GM18873 (cell line): ENCODE data around the gene MADD.

ENCODE experiments used
- ATAC-seq: cut with Tn5 transposase; IDR thresholded peaks from one replicate; pipeline ENCODE4 v1.9.1; 2021; ENCODE audit warnings: mild to moderate bottlenecking, moderate library complexity, moderate number of reproducible peaks; ENCODE audit not compliant: unreplicated experiment, low FRiP score

Gene MADD

GRCh38 chr11:47355283-47356128, 85.6 kb downstream of the MADD start:
- no peak for ATAC-seq

GRCh38 chr11:47356129-47356997, 86.4 kb downstream of the MADD start:
- ATAC-seq, result no peak

GRCh38 chr11:47356998-47357329, 87.0 kb downstream of the MADD start:
- no peak for ATAC-seq

GRCh38 chr11:47357985-47358730, 88.2 kb downstream of the MADD start:
- no peak for ATAC-seq

- no peak for ATAC-seq
Measured at GRCh38 chr11:47358731-47359051, 88.8 kb downstream of the MADD start.

- no peak for ATAC-seq
Measured at GRCh38 chr11:47359162-47359561, 89.2 kb downstream of the MADD start.

DNA sequence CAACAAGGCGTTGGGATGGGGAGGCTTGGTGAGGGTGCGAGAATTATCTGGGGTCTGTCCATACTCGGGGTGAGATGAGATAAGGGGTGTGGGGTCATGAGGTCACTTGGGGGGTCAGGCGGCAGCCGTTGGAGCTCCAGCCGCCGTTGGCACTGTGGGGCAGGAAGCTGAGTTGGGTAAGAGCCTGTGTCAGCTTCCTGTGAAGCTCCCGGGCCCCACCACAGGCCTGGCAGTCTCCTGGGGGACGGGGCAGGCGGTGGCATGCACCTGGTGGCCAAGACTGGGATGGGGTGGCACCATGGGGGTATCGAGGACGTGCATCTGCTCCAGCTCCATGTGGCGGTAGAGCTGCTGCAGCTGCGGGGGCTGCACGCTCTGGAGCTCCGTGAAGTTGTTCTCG, 89.7 kb downstream of the MADD start:
- ATAC-seq, result no peak

- ATAC-seq, result no peak
Measured at GRCh38 chr11:47360341-47360740, 90.4 kb downstream of the MADD start.

GRCh38 chr11:47361419-47361818, 91.5 kb downstream of the MADD start:
- no peak for ATAC-seq

- ATAC-seq, result no peak
Measured at GRCh38 chr11:47366020-47366490, 96.1 kb downstream of the MADD start.

DNA sequence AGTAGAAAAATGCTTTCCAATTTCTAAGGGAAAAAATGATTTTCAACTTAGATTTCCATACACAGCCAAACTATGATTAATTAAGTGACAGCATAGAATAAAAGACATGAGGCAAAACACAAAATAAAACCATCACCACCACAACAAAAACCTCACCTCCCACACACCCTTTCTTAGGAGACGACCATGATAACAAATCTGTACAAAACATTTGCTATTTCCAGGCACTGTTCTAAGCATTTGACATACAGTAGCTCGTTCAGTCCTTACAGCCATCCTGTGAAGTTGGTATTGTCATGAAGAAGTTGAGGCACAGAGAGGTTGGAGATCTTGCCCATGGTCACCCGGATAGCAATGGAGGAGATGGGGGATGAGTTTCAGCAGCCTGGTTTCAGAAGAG, 99.7 kb downstream of the MADD start:
- ATAC-seq, result no peak

DNA sequence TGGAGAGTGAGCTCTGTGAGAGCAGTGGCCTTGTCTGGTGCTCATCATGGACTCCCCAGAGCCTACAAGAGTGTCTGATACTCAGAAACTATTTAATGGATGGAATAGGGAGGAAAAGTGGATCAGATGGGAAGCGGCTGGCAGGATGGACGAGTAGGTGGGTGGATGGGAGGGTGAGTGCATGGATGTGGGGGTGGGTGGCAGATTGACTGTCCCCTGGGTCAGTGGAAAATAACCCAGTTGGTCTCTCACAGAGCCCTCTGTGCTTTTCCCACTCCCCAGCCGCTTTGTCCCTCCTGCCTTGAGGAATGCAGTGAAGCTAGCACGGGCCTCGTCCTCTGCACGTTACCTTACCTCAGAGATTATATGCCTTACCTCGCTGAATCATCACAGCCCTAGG, 102.5 kb downstream of the MADD start:
- no peak for ATAC-seq

GRCh38 chr11:47373876-47374719, 104.2 kb downstream of the MADD start:
- no peak for ATAC-seq

GRCh38 chr11:47374720-47375019, 104.7 kb downstream of the MADD start:
- ATAC-seq, result no peak

GRCh38 chr11:47375020-47375419, 105.1 kb downstream of the MADD start:
- no peak for ATAC-seq

DNA sequence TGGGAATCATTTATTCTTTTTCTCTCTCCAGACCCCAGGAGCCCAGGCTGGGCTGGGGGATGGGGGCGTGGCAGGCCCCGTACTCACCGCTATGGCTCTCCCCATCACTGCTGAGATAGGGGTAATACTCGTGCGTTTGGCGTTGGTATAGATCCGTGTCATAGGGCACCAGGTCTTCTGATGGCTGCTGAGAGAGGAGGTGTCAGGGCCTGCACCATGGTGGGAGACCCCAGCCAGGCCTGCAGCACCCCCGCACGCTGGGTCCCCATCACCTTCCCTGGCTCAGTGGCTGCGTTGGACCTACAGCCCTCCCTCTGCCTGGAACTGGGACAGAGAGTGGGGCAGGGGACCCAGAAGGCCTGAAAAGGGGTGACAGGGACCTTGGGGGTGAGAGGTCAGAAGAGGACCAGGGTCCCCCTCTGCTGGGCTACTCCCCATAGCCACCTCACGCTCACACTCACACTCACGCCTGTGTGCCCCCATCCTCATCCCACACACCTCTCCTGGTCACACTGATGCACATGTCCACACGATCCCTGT, 105.7 kb downstream of the MADD start:
- no peak for ATAC-seq

GRCh38 chr11:47376107-47376524, 106.2 kb downstream of the MADD start:
- no peak for ATAC-seq

GRCh38 chr11:47376525-47377371, 106.8 kb downstream of the MADD start:
- ATAC-seq, result no peak

DNA sequence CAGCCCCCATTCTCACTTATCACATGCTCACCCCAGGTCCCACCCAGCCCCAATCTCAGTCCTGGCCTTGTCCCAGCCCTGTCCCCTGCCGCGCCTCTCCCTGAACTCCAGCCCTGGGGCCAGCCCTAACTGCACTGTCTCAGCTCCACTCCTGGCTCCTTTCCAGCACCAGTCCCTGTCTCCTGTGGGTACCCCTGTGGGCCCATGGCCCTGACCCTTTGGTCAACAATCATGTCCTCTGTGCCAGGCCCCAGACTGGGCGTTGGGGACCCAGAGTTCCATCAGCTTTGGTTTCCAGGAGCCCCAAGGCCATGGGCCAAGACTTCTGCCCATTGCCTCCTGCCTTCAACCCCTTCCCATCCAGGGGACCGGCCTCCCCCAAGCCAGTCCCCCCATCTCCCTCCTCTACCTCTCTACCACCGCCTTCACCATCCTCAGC, 107.7 kb downstream of the MADD start:
- no peak for ATAC-seq
